ENCODE data around the gene ZNF839. TPM values are rescaled to one million over a fixed set of nuclear protein-coding genes. Genes with fewer than 3 reads are reported as not detected.
A peak's percentile ranks its signal among the peaks of the same experiment; 100 is the strongest.

Gene ZNF839
- total RNA-seq, 2 donors from 2014 or later, result 17.1 to 19.5 TPM

- H3K9me3 ChIP-seq (ENCODE audit: control insufficient read depth, low read length, poor library complexity, severe bottlenecking), result no peaks in the 10 kb centered on the region
- Mint-ChIP-seq H3K27ac (peak overlapping the region; percentile 29), H3K4me1 (peaks cover 15% of the 10 kb centered on the region), H3K36me3 (ENCODE audit: low read depth) (peaks cover 3% of the 10 kb centered on the region), H3K4me3 (no peak overlapping the region), H3K27me3 (no peaks in the 10 kb centered on the region)
- no peak for ATAC-seq
- DNase-seq, result no peak
Observed at GRCh38 chr14:102356280-102356679, 36.7 kb downstream of the ZNF839 start.

GRCh38 chr14:102359341-102359740, 39.8 kb downstream of the ZNF839 start:
- H3K9me3 ChIP-seq (ENCODE audit: control insufficient read depth, low read length, poor library complexity, severe bottlenecking), result no peaks in the 10 kb centered on the region
- H3K4me1 Mint-ChIP-seq, result peaks cover 19% of the 10 kb centered on the region
- no peak for ATAC-seq
- no peak for DNase-seq
- H3K4me3 Mint-ChIP-seq, result no peak overlapping the region
- H3K27me3 Mint-ChIP-seq, result no peaks in the 10 kb centered on the region
- no peak overlapping the region for H3K27ac Mint-ChIP-seq
- peaks cover 3% of the 10 kb centered on the region for H3K36me3 Mint-ChIP-seq (ENCODE audit: low read depth)

DNA sequence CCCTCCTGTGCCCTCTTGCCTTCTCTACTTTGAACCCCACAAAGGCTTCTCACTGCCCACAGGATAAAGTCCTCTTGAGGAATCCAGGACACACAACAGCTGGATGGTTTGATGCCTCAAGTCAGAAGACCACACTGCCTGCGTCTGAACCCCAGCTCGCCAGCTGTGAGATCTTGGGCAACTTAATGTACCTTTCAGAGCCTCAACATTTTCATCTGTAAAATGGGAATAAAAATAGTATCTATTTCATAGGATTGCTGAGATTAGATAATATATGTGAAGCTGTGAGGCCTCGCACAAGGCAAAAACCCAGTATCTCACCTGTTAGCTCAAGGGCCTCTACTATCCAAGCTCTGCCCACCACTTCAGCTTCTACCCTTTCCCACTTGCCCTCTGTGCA, 40.8 kb downstream of the ZNF839 start:
- ATAC-seq (no peak), DNase-seq (no peak)
- Mint-ChIP-seq H3K4me1 (peaks cover 19% of the 10 kb centered on the region), H3K27ac (no peak overlapping the region), H3K27me3 (no peaks in the 10 kb centered on the region), H3K36me3 (ENCODE audit: low read depth) (peaks cover 3% of the 10 kb centered on the region), H3K4me3 (no peak overlapping the region)
- H3K9me3 ChIP-seq (ENCODE audit: control insufficient read depth, low read length, poor library complexity, severe bottlenecking), result no peaks in the 10 kb centered on the region

DNA sequence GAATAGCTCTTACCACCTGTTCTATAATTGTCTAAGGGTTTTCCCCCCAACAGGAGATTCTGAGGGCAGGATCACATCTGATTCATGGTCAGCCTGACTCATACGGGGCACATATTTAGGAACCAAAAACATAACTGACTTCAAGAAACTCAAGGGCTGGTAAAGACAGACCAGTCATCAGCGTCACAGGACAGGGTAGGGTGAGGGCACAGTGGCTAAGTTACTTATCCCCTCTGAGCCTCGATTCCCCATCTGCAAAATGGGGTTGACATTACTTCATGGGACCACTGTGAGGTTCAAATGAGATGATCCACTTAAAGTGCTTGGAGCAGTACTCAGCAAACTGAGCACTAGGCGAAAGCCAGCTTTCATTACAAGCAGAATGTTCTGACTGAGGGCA, 42.5 kb downstream of the ZNF839 start:
- H3K9me3 ChIP-seq (ENCODE audit: control insufficient read depth, low read length, poor library complexity, severe bottlenecking), result no peaks in the 10 kb centered on the region
- DNase-seq (no peak), ATAC-seq (peak; percentile 14)
- Mint-ChIP-seq H3K27me3 (no peaks in the 10 kb centered on the region), H3K4me1 (peaks cover 21% of the 10 kb centered on the region), H3K36me3 (ENCODE audit: low read depth) (peaks cover 3% of the 10 kb centered on the region), H3K27ac (no peak overlapping the region), H3K4me3 (peak overlapping the region; percentile 96)

DNA sequence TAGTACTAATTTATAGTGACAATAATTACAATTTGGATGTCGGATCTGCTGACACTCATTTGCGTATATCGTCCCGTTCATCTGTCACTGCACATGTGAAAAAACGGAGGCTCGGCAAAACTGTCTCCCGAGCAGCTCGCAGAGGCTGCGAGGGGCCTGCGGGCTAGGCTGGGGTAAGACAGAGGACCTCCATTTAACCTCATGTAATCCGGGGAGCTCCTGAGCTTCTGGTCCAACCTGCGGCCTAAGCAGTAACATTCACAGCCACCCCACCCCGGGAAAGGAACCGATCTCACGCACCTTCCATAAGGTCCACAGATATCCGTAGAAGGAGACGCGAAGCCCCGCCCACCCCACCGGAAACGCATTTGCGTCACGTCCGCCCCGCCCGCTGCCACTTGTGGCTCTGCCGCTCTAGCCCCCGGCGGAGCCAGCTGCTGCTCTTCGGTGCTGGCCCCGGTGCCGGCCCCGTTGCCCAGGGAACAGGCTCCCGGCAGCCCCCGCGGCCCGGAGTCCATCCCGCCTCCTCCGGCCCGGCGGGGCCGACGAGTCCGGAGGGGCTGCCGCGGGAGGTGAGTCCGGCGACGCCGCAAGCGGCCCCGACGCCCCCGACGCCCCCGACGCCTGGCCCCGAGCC, 43.1 kb downstream of the ZNF839 start, which contains the start of the genes CINP and TECPR2:
Gene CINP, minus strand, starts transcription at position 346 of the 637 bp plus-strand sequence. Its CDS starts 39 bp downstream, at position 307.
Gene TECPR2, plus strand, starts transcription at position 397 of the 637 bp plus-strand sequence. CDS start 13,781 bp downstream, outside the sequence.
- H3K36me3 Mint-ChIP-seq (ENCODE audit: low read depth), result no peaks in the 10 kb centered on the region
- H3K4me1 Mint-ChIP-seq, result peaks cover 23% of the 10 kb centered on the region
- ATAC-seq, result peak; percentile 94
- peak; percentile 92 to 96 (median 93) for DNase-seq
- H3K9me3 ChIP-seq (ENCODE audit: control insufficient read depth, low read length, poor library complexity, severe bottlenecking), result no peaks in the 10 kb centered on the region
- peak within 1 kb of the TSS; percentile 96 for H3K4me3 Mint-ChIP-seq
- H3K27me3 Mint-ChIP-seq, result no peaks in the 10 kb centered on the region
- no peak within 1 kb of the TSS for H3K27ac Mint-ChIP-seq

DNA sequence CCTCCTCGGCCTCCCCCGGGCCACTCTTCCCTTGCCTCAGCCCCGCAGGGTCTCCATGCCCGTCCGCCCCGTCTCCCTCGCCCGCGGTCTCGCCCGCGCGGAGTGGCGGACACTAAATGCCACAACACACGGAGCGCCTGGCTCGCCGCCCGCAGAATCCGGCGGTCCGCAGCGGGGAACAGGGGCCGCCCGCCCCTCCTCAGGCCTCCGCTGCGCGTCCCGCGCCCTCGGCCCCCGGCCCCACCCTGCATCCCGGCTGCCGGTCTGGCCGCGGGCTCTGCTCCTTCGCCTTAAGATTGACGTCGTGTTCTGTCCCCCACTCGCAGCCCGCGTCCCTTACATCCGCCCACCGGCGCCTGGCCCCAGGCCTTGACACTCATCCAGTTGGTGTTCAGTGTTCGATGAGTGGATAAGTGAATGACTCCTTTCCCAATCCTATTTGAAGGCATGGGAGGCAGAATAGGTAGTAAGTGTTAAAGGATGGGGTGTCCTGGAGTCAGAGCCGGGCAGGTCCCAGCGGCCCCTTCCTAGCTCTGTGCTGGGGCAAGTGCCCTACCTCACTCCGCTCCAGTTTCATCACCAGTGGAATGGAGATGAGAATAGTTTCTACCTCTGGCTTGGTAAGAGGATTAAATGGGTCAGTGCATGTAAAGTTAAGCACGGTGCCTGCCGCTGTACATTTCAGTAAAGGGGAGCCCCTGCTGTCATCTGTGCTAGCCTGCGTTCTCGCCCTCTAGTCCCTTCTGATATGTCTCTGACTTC, 43.8 kb downstream of the ZNF839 start:
- H3K9me3 ChIP-seq (ENCODE audit: control insufficient read depth, low read length, poor library complexity, severe bottlenecking), result no peaks in the 10 kb centered on the region
- Mint-ChIP-seq H3K27ac (no peak overlapping the region), H3K27me3 (no peaks in the 10 kb centered on the region), H3K4me3 (peak overlapping the region; percentile 96), H3K36me3 (ENCODE audit: low read depth) (no peaks in the 10 kb centered on the region), H3K4me1 (peaks cover 24% of the 10 kb centered on the region)
- DNase-seq (peak; percentile 12 to 19 (median 13)), ATAC-seq (peak; percentile 5)

GRCh38 chr14:102370305-102370809, 50.8 kb downstream of the ZNF839 start:
- no peaks in the 10 kb centered on the region for H3K36me3 Mint-ChIP-seq (ENCODE audit: low read depth)
- no peak overlapping the region for H3K4me3 Mint-ChIP-seq
- no peak for DNase-seq
- no peaks in the 10 kb centered on the region for H3K9me3 ChIP-seq (ENCODE audit: control insufficient read depth, low read length, poor library complexity, severe bottlenecking)
- peaks cover 18% of the 10 kb centered on the region for H3K4me1 Mint-ChIP-seq
- no peaks in the 10 kb centered on the region for H3K27me3 Mint-ChIP-seq
- peak overlapping the region; percentile 39 for H3K27ac Mint-ChIP-seq
- no peak for ATAC-seq

DNA sequence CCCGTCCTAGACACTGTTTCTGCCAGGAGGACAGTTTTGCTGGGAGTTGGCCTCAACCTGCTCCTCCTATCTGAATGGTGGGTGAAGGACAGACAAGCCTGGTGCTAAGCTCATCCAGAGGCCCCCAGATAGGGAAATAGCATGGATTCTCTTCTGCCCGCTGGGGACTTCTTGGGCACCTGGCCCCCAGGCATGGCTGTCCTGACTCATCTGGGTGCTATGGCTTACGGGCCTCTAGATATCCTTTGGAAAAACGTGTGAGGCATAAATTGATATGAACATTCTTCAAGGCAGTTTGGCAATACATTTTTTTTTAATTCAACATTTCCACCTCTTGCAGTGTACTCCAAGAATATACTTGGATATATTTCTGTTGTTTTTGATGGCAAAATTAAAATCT, 51.8 kb downstream of the ZNF839 start:
- no peaks in the 10 kb centered on the region for H3K9me3 ChIP-seq (ENCODE audit: control insufficient read depth, low read length, poor library complexity, severe bottlenecking)
- ATAC-seq, result no peak
- no peaks in the 10 kb centered on the region for H3K27me3 Mint-ChIP-seq
- H3K27ac Mint-ChIP-seq, result no peak overlapping the region
- H3K4me3 Mint-ChIP-seq, result no peak overlapping the region
- peaks cover 19% of the 10 kb centered on the region for H3K4me1 Mint-ChIP-seq
- no peak for DNase-seq
- H3K36me3 Mint-ChIP-seq (ENCODE audit: low read depth), result no peaks in the 10 kb centered on the region

- Mint-ChIP-seq H3K4me1 (peaks cover 15% of the 10 kb centered on the region), H3K27ac (no peak overlapping the region), H3K36me3 (ENCODE audit: low read depth) (no peaks in the 10 kb centered on the region), H3K27me3 (no peaks in the 10 kb centered on the region), H3K4me3 (no peak overlapping the region)
- DNase-seq (no peak), ATAC-seq (no peak)
- no peaks in the 10 kb centered on the region for H3K9me3 ChIP-seq (ENCODE audit: control insufficient read depth, low read length, poor library complexity, severe bottlenecking)
Observed at GRCh38 chr14:102373110-102373509, 53.6 kb downstream of the ZNF839 start.

DNA sequence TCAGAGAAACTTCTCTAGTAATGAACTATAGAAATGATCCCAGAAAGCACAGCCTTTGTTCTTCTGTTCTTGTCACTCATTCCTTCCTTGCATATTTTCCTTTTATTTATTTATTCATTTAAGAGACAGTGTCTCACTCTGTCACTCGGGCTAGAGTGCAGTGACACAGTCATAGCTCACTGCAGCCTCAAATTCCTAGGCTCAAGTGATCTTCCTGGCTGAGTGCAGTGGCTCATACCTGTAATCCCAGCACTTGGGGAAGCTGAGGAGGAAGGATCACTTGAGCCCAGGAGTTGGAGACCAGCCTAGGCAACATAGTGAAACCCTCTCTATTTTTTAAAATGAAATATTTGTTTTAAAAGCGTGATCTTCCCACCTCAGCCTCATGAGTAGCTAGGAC, 54.7 kb downstream of the ZNF839 start:
- Mint-ChIP-seq H3K4me3 (no peak overlapping the region), H3K4me1 (peaks cover 10% of the 10 kb centered on the region), H3K36me3 (ENCODE audit: low read depth) (peaks cover 3% of the 10 kb centered on the region), H3K27me3 (no peaks in the 10 kb centered on the region), H3K27ac (no peak overlapping the region)
- no peak for ATAC-seq
- no peak for DNase-seq
- no peaks in the 10 kb centered on the region for H3K9me3 ChIP-seq (ENCODE audit: control insufficient read depth, low read length, poor library complexity, severe bottlenecking)

DNA sequence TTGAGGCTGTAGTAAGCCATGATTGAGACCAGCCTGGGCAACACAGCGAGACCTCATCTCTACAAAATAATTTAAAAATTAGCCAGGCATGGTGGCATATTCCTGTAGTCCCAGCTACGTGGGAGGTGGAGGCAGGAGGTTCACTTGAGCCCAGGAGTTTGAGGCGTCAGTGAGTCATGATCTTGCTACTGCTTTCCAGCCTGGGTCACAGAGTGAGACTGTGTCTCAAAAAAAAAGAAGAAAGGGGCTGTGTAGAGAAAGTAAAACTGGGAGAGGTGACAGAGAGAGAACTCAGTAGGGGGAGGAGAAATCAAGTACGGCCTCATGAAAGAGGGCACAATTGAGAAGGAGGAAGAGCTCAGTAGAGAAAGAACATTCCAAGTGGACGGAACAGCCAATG, 55.6 kb downstream of the ZNF839 start:
- peaks cover 10% of the 10 kb centered on the region for H3K4me1 Mint-ChIP-seq
- ATAC-seq (no peak), DNase-seq (no peak)
- peaks cover 3% of the 10 kb centered on the region for H3K36me3 Mint-ChIP-seq (ENCODE audit: low read depth)
- no peaks in the 10 kb centered on the region for H3K9me3 ChIP-seq (ENCODE audit: control insufficient read depth, low read length, poor library complexity, severe bottlenecking)
- H3K4me3 Mint-ChIP-seq, result no peak overlapping the region
- H3K27me3 Mint-ChIP-seq, result no peaks in the 10 kb centered on the region
- H3K27ac Mint-ChIP-seq, result peak overlapping the region; percentile 43

- peaks cover 6% of the 10 kb centered on the region for H3K4me1 Mint-ChIP-seq
- ATAC-seq, result no peak
Observed at GRCh38 chr14:102377696-102378095, 58.1 kb downstream of the ZNF839 start.

GRCh38 chr14:102378830-102379229, 59.3 kb downstream of the ZNF839 start:
- no peak for ATAC-seq
- no peaks in the 10 kb centered on the region for H3K9me3 ChIP-seq (ENCODE audit: control insufficient read depth, low read length, poor library complexity, severe bottlenecking)
- Mint-ChIP-seq H3K4me3 (no peak overlapping the region), H3K36me3 (ENCODE audit: low read depth) (peaks cover 3% of the 10 kb centered on the region), H3K27ac (no peak overlapping the region), H3K4me1 (peaks cover 6% of the 10 kb centered on the region), H3K27me3 (no peaks in the 10 kb centered on the region)
- DNase-seq, result no peak

More at GRCh38 chr14:102377696-102378095, 58.1 kb downstream of the ZNF839 start:
- Mint-ChIP-seq H3K36me3 (ENCODE audit: low read depth) (peaks cover 3% of the 10 kb centered on the region), H3K4me3 (no peak overlapping the region), H3K27me3 (no peaks in the 10 kb centered on the region), H3K27ac (peak overlapping the region; percentile 37)
- H3K9me3 ChIP-seq (ENCODE audit: control insufficient read depth, low read length, poor library complexity, severe bottlenecking), result no peaks in the 10 kb centered on the region
- DNase-seq, result no peak
